Measurements from ENCODE around the gene CHPT1. TPM values are rescaled to one million over a fixed set of nuclear protein-coding genes. Genes with fewer than 3 reads are reported as not detected.

Gene CHPT1
- total RNA-seq, 1 donor from 2014 or later = 12.7 TPM

DNA sequence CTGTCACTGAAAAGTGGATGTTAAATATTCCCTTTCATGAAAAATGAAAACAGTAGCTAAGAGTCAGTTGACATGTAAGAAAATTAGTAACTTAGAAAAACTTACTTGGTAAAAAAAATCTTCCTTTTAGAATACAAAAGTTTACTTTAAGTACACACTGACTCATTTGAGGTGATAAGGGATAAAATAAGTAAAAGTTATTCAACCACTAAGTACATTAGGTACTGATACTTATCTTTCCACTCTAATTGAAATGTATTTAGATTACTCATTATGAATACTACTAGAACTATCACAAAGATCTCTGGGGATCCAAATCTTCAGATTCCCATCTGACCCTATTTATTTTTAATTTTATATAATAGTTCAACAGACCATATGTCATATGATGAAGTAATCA is 29.7 kb downstream of the CHPT1 start:
- TF ChIP-seq, protein P1, sequence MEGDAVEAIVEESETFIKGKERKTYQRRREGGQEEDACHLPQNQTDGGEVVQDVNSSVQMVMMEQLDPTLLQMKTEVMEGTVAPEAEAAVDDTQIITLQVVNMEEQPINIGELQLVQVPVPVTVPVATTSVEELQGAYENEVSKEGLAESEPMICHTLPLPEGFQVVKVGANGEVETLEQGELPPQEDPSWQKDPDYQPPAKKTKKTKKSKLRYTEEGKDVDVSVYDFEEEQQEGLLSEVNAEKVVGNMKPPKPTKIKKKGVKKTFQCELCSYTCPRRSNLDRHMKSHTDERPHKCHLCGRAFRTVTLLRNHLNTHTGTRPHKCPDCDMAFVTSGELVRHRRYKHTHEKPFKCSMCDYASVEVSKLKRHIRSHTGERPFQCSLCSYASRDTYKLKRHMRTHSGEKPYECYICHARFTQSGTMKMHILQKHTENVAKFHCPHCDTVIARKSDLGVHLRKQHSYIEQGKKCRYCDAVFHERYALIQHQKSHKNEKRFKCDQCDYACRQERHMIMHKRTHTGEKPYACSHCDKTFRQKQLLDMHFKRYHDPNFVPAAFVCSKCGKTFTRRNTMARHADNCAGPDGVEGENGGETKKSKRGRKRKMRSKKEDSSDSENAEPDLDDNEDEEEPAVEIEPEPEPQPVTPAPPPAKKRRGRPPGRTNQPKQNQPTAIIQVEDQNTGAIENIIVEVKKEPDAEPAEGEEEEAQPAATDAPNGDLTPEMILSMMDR (IDR thresholded peaks at IDR 0.05) = no peak
- TF ChIP-seq EZH2phosphoT487 (IDR thresholded peaks at IDR 0.05) (no peak), EZH2 (IDR thresholded peaks at IDR 0.05) (no peak)
- H3K9me3 Mint-ChIP-seq = no peaks in the 10 kb centered on the region
- no peak overlapping the region for H3K27ac Mint-ChIP-seq
- Histone ChIP-seq H3K4me3 (no peak overlapping the region), H3K4me2 (no peak overlapping the region), H3K36me3 (no peaks in the 10 kb centered on the region), H3K4me1 (no peaks in the 10 kb centered on the region), H3K9ac (no peak overlapping the region), H3F3A (ENCODE audit: low read depth) (no peaks in the 10 kb centered on the region), H3K27me3 (no peaks in the 10 kb centered on the region), H2AFZ (replicated peaks) (no peak overlapping the region), H3K9me3 (ENCODE audit: low read depth) (no peaks in the 10 kb centered on the region), H3K27ac (no peak overlapping the region), H3K79me2 (ENCODE audit: low read depth) (no peaks in the 10 kb centered on the region), H4K20me1 (ENCODE audit: low read depth) (no peaks in the 10 kb centered on the region)
- H3K36me3 Mint-ChIP-seq = peaks cover 1% of the 10 kb centered on the region
- H3K4me3 Mint-ChIP-seq = no peak overlapping the region
- no peak for DNase-seq (ENCODE audit: low spot score)
- no peaks in the 10 kb centered on the region for H3K27me3 Mint-ChIP-seq (ENCODE audit: insufficient read depth, low read depth)
- H3K4me1 Mint-ChIP-seq = no peaks in the 10 kb centered on the region

DNA sequence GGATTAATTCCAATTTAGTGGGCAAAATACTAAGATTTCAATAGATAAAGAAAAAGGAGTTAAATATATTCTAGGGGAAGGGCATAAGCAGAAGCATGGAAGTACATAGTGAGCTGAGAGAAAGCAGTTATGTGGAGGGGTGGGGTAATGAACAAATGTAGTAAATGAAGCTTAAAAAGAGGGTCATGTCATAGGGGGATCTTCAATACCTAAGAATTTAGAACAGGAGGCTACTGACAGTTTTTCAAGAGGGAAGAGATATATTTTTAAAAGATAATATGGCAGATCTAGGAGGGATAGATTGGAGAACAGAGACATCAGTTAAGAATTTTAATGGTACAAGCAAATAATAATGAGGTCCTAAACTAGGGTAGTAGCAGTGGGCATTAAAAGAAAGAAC is 32.4 kb downstream of the CHPT1 start:
- DNase-seq (ENCODE audit: low spot score) = no peak
- no peaks in the 10 kb centered on the region for H3K9me3 Mint-ChIP-seq
- H3K79me2 ChIP-seq (ENCODE audit: low read depth) = no peaks in the 10 kb centered on the region
- no peaks in the 10 kb centered on the region for H4K20me1 ChIP-seq (ENCODE audit: low read depth)
- H3K36me3 Mint-ChIP-seq = peaks cover 2% of the 10 kb centered on the region
- H3K4me1 Mint-ChIP-seq = no peaks in the 10 kb centered on the region
- no peaks in the 10 kb centered on the region for H3K9me3 ChIP-seq (ENCODE audit: low read depth)
- no peak overlapping the region for H3K27ac ChIP-seq
- H3K27me3 Mint-ChIP-seq (ENCODE audit: insufficient read depth, low read depth) = no peaks in the 10 kb centered on the region
- H3K4me2 ChIP-seq = no peak overlapping the region
- no peak overlapping the region for H3K27ac Mint-ChIP-seq
- H3K27me3 ChIP-seq = no peaks in the 10 kb centered on the region
- H3K4me3 Mint-ChIP-seq = no peak overlapping the region
- TF ChIP-seq EZH2phosphoT487 (IDR thresholded peaks at IDR 0.05) = no peak
- TF ChIP-seq, protein P1 (IDR thresholded peaks at IDR 0.05) = no peak
- TF ChIP-seq EZH2 (IDR thresholded peaks at IDR 0.05) = no peak
- no peak overlapping the region for H2AFZ ChIP-seq (replicated peaks)
- H3K4me3 ChIP-seq = no peak overlapping the region
- no peaks in the 10 kb centered on the region for H3F3A ChIP-seq (ENCODE audit: low read depth)
- H3K36me3 ChIP-seq = no peaks in the 10 kb centered on the region
- H3K4me1 ChIP-seq = no peaks in the 10 kb centered on the region
- no peak overlapping the region for H3K9ac ChIP-seq

DNA sequence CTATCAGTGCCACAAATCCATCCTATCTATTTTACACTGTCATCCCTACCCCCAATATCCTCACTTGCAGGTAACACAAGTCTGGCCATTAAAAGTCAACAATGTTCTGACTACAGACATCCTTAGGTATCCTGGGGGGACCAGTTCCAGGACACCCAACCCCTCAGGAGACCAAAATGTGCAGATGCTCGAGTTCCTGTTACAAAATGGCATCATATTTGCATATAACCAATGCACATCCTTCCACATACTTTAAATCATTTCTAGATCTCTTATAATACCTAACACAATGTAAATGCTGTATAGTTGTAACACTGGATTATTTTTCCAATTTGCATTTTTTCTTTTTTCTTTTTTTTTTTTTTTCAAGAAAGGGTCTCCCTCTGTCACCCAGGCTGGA is 34.9 kb downstream of the CHPT1 start:
- no peak overlapping the region for H3K27ac ChIP-seq
- no peaks in the 10 kb centered on the region for H3K9me3 ChIP-seq (ENCODE audit: low read depth)
- peaks cover 2% of the 10 kb centered on the region for H3K36me3 Mint-ChIP-seq
- DNase-seq (ENCODE audit: low spot score) = no peak
- H3F3A ChIP-seq (ENCODE audit: low read depth) = no peaks in the 10 kb centered on the region
- no peaks in the 10 kb centered on the region for H3K79me2 ChIP-seq (ENCODE audit: low read depth)
- H3K4me2 ChIP-seq = no peak overlapping the region
- no peaks in the 10 kb centered on the region for H3K27me3 Mint-ChIP-seq (ENCODE audit: insufficient read depth, low read depth)
- no peaks in the 10 kb centered on the region for H3K4me1 Mint-ChIP-seq
- no peak overlapping the region for H3K27ac Mint-ChIP-seq
- H3K36me3 ChIP-seq = no peaks in the 10 kb centered on the region
- no peak overlapping the region for H3K4me3 Mint-ChIP-seq
- H3K9ac ChIP-seq = no peak overlapping the region
- no peak overlapping the region for H2AFZ ChIP-seq (replicated peaks)
- H4K20me1 ChIP-seq (ENCODE audit: low read depth) = no peaks in the 10 kb centered on the region
- no peaks in the 10 kb centered on the region for H3K9me3 Mint-ChIP-seq
- H3K4me3 ChIP-seq = no peak overlapping the region
- TF ChIP-seq EZH2 (IDR thresholded peaks at IDR 0.05) (no peak), EZH2phosphoT487 (IDR thresholded peaks at IDR 0.05) (no peak)
- TF ChIP-seq, protein P1 (IDR thresholded peaks at IDR 0.05) = no peak
- no peaks in the 10 kb centered on the region for H3K4me1 ChIP-seq
- H3K27me3 ChIP-seq = no peaks in the 10 kb centered on the region
